ENCODE measurements around the gene HES7.
A peak's percentile ranks its signal among the peaks of the same experiment; 100 is the strongest.

Gene HES7

DNA sequence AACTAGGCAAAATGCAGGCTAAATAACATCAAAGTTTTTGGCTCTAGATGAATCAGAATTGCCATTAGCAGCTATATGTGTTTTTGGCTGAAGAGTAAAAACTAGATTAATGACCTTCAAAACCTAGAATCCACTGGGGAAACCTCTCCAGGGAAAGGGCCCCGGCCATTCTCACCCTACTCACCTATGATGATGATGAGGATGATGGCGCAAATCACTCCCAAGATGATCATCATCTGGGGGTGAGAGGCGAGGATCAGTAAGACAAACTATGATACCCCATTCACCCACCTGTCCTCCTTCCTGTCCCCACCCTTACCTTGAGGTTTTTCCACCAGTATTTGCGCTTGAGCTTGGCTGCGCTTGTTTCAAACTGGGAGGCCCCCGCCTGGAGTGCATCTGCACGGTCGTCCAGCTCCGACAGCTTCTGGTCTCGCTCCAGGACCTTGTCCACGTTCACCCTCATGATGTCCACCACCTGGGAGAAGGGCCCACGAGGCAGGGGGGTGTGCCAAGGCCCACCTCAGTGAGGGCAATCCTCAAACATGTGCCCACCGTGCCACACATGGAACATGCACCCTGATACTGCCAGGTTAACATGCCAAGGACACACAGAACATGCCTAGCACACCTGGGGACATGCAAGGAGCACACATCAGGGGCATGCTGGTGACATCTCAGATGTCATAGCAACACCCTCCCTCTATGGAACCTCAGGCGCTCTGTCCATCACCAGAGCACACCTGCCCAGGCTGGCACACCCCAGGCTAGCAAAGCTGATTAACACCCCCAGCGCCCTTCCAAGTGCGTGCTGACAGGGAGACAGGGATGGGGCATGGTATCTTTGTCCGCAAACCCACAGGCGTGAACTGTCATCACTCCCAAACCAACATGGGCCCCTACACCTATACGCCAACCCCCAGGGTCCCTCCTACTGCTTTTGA, 37.7 kb upstream of the HES7 start:
- 87% methylated on average over 18 of the region's 19 CpGs for WGBS
- H3K27ac ChIP-seq (ENCODE audit: low read depth, low read length): no peak overlapping the region
- H3K4me1 ChIP-seq (ENCODE audit: insufficient read depth, low read length): peaks cover 17% of the 10 kb centered on the region
- H3K36me3 ChIP-seq (ENCODE audit: insufficient read depth, low read length): peaks cover 19% of the 10 kb centered on the region
- no peaks in the 10 kb centered on the region for H3K9me3 ChIP-seq (ENCODE audit: insufficient read depth, low read depth, low read length)
- H3K27me3 ChIP-seq (ENCODE audit: insufficient read depth, low read length): no peaks in the 10 kb centered on the region
- H3K4me3 ChIP-seq (ENCODE audit: low read length): peak overlapping the region; percentile 93
- peak overlapping the region; percentile 83 for H3K9ac ChIP-seq (ENCODE audit: low read depth, low read length)

- H3K27me3 ChIP-seq (ENCODE audit: insufficient read depth, low read length): no peaks in the 10 kb centered on the region
- H3K36me3 ChIP-seq (ENCODE audit: insufficient read depth, low read length): peaks cover 19% of the 10 kb centered on the region
- no peak overlapping the region for H3K9ac ChIP-seq (ENCODE audit: low read depth, low read length)
- no peak overlapping the region for H3K4me3 ChIP-seq (ENCODE audit: low read length)
- 84% methylated on average over 5 of the region's 5 CpGs for WGBS
- H3K9me3 ChIP-seq (ENCODE audit: insufficient read depth, low read depth, low read length): no peaks in the 10 kb centered on the region
- peaks cover 18% of the 10 kb centered on the region for H3K4me1 ChIP-seq (ENCODE audit: insufficient read depth, low read length)
- no peak overlapping the region for H3K27ac ChIP-seq (ENCODE audit: low read depth, low read length)
Measured at GRCh38 chr17:8160741-8161221, 36.9 kb upstream of the HES7 start.

GRCh38 chr17:8160224-8160577, 36.3 kb upstream of the HES7 start:
- Histone ChIP-seq H3K36me3 (ENCODE audit: insufficient read depth, low read length) (peaks cover 19% of the 10 kb centered on the region), H3K4me3 (ENCODE audit: low read length) (no peak overlapping the region), H3K27ac (ENCODE audit: low read depth, low read length) (no peak overlapping the region), H3K9me3 (ENCODE audit: insufficient read depth, low read depth, low read length) (no peaks in the 10 kb centered on the region), H3K4me1 (ENCODE audit: insufficient read depth, low read length) (peaks cover 24% of the 10 kb centered on the region), H3K27me3 (ENCODE audit: insufficient read depth, low read length) (no peaks in the 10 kb centered on the region), H3K9ac (ENCODE audit: low read depth, low read length) (no peak overlapping the region)
- 77% methylated on average over 4 of the region's 4 CpGs for WGBS

DNA sequence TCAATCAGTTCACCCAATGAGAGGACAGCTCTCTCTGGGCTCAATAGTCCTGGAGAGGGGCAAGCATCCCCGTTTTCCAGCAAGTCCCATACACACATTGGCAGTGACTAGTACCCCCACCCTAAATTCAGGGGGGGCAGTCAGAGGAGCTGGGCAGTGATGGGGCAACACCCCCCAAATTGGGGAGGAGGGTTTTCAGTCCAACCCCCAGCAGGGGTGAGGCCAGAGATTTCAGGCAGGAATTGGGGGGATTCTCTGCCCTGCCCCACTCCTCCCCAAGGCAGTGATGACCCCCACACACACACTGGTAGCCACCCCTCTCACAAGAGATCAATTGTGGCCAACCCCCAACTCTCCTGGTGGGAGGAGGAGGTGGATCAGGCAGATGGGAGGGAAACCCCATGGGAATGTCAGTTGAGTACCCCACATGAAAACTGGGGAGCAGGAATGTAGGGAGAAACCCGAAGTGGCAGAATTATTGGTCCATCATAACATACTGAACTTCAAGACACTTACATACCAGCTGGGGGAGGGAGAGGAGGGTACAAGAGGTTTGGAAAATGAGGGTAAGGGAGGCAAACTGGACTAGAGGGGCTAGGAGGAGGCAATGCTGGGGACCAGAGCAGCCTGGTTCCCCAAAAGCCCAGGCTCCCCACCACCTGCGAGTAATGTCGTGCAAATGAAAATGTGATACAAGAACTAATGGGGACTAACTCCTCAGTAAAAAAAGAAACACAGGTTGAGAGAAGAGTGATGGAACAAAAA, 35.7 kb upstream of the HES7 start:
- Histone ChIP-seq H3K27me3 (ENCODE audit: insufficient read depth, low read length) (no peaks in the 10 kb centered on the region), H3K4me3 (ENCODE audit: low read length) (no peak overlapping the region), H3K9ac (ENCODE audit: low read depth, low read length) (no peak overlapping the region), H3K27ac (ENCODE audit: low read depth, low read length) (no peak overlapping the region), H3K9me3 (ENCODE audit: insufficient read depth, low read depth, low read length) (no peaks in the 10 kb centered on the region), H3K4me1 (ENCODE audit: insufficient read depth, low read length) (peaks cover 27% of the 10 kb centered on the region), H3K36me3 (ENCODE audit: insufficient read depth, low read length) (peaks cover 19% of the 10 kb centered on the region)
- WGBS: 81% methylated on average over 3 of the region's 4 CpGs

GRCh38 chr17:8159032-8159400, 35.1 kb upstream of the HES7 start:
- no peak overlapping the region for H3K4me3 ChIP-seq (ENCODE audit: low read length)
- H3K27ac ChIP-seq (ENCODE audit: low read depth, low read length): no peak overlapping the region
- H3K9me3 ChIP-seq (ENCODE audit: insufficient read depth, low read depth, low read length): no peaks in the 10 kb centered on the region
- peaks cover 19% of the 10 kb centered on the region for H3K36me3 ChIP-seq (ENCODE audit: insufficient read depth, low read length)
- H3K9ac ChIP-seq (ENCODE audit: low read depth, low read length): no peak overlapping the region
- WGBS: 75% methylated on average over 2 of the region's 3 CpGs
- H3K27me3 ChIP-seq (ENCODE audit: insufficient read depth, low read length): no peaks in the 10 kb centered on the region
- peaks cover 25% of the 10 kb centered on the region for H3K4me1 ChIP-seq (ENCODE audit: insufficient read depth, low read length)

- Histone ChIP-seq H3K4me1 (ENCODE audit: insufficient read depth, low read length) (peaks cover 26% of the 10 kb centered on the region; the same call in 1 of the 2 replicates), H3K4me3 (ENCODE audit: low read length) (no peak overlapping the region), H3K9me3 (ENCODE audit: insufficient read depth, low read depth, low read length) (no peaks in the 10 kb centered on the region), H3K36me3 (ENCODE audit: insufficient read depth, low read length) (peaks cover 19% of the 10 kb centered on the region), H3K27me3 (ENCODE audit: insufficient read depth, low read length) (no peaks in the 10 kb centered on the region), H3K9ac (ENCODE audit: low read depth, low read length) (no peak overlapping the region), H3K27ac (ENCODE audit: low read depth, low read length) (peak overlapping the region; percentile 5; the same call in 1 of the 2 replicates)
- WGBS: 65% methylated on average over 20 of the region's 20 CpGs
Measured at GRCh38 chr17:8158267-8159031, 34.5 kb upstream of the HES7 start.

- under 1% methylated on average over 59 of the region's 59 CpGs for WGBS
- Histone ChIP-seq H3K9me3 (ENCODE audit: insufficient read depth, low read depth, low read length) (no peaks in the 10 kb centered on the region), H3K9ac (ENCODE audit: low read depth, low read length) (peak overlapping the region; percentile 73), H3K36me3 (ENCODE audit: insufficient read depth, low read length) (peaks cover 16% of the 10 kb centered on the region), H3K27ac (ENCODE audit: low read depth, low read length) (peak overlapping the region; percentile 94), H3K4me3 (ENCODE audit: low read length) (peak overlapping the region; percentile 77), H3K4me1 (ENCODE audit: insufficient read depth, low read length) (peaks cover 29% of the 10 kb centered on the region; the same call in 1 of the 2 replicates), H3K27me3 (ENCODE audit: insufficient read depth, low read length) (no peaks in the 10 kb centered on the region)
Measured at GRCh38 chr17:8156246-8156992, 32.5 kb upstream of the HES7 start.

- H3K27ac ChIP-seq (ENCODE audit: low read depth, low read length): peak overlapping the region; percentile 57; the same call in 1 of the 2 replicates
- no peaks in the 10 kb centered on the region for H3K9me3 ChIP-seq (ENCODE audit: insufficient read depth, low read depth, low read length)
- peak overlapping the region; percentile 66 for H3K9ac ChIP-seq (ENCODE audit: low read depth, low read length)
- peaks cover 29% of the 10 kb centered on the region for H3K4me1 ChIP-seq (ENCODE audit: insufficient read depth, low read length)
- H3K36me3 ChIP-seq (ENCODE audit: insufficient read depth, low read length): peaks cover 12% of the 10 kb centered on the region
- 3% methylated on average over 11 of the region's 11 CpGs for WGBS
- H3K27me3 ChIP-seq (ENCODE audit: insufficient read depth, low read length): no peaks in the 10 kb centered on the region
- peak overlapping the region; percentile 77 for H3K4me3 ChIP-seq (ENCODE audit: low read length)
Measured at GRCh38 chr17:8155996-8156245, 32.0 kb upstream of the HES7 start.

DNA sequence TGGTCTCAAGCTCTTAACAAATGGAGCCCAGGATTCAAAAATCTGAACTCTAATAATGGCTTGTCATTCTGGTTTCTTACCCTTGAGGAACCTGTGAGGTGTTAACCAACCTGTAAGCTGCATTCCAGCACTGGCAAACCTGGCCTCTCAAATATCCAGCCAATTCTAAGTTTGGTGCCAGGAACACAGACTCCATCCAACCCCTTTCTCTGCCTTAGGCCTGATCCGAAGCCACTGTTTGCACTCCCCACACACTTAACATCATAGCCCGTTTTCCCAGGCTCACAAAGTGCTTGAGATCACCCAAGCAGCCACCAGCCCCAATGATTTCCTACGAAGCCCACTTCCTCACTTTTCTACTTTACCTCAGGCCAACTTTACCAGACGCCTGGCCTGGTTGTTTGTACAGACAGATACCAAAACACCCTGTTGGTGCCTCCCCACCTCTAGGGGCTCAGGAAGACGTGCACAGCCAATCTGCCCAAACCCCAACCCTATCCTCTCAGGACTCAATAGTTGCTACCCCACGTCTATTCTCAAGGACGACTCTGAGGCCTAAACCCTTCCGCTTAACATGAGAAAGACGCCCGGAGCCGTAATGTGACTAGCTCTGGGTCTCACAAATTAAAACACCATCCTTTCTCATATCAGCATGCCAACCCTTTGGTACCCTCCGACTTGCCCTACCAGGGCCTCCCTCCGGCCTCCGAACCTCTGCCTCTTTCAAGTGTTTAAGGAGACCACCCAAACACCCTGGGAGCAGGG, 31.5 kb upstream of the HES7 start:
- WGBS: 49% methylated on average over 14 of the region's 14 CpGs
- Histone ChIP-seq H3K36me3 (ENCODE audit: insufficient read depth, low read length) (peaks cover 8% of the 10 kb centered on the region), H3K27ac (ENCODE audit: low read depth, low read length) (peak overlapping the region; percentile 57; the same call in 1 of the 2 replicates)

DNA sequence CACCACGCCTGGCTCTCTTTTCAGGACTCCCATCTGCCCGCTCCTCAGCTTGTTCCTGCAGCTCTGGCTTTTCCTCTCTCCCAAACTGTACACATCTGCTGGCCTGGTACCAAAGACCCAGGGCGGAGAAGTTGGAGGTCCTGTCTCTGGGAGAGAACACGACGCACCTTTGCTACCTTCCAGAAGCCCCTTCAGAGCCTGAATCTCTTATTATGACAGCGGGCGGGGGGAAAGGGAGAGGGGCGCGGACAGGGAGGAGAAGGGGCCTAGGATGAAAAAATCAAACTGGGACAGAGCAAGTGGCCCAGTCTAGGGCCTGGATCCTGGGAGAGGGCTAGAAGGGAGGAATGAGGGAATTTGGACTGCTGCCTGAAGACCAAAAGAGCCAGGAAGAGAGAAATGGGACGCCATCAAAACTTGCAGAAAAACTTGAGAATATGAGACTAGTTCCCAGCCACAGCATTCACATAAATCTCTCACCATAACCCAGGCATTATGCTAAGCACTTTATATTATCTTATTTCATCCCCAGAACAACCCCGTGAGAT, 30.8 kb upstream of the HES7 start:
- Histone ChIP-seq H3K36me3 (ENCODE audit: insufficient read depth, low read length) (peaks cover 9% of the 10 kb centered on the region), H3K27ac (ENCODE audit: low read depth, low read length) (peak overlapping the region; percentile 91; the same call in 1 of the 2 replicates), H3K27me3 (ENCODE audit: insufficient read depth, low read length) (no peaks in the 10 kb centered on the region), H3K9me3 (ENCODE audit: insufficient read depth, low read depth, low read length) (no peaks in the 10 kb centered on the region), H3K4me1 (ENCODE audit: insufficient read depth, low read length) (peaks cover 31% of the 10 kb centered on the region), H3K4me3 (ENCODE audit: low read length) (peak overlapping the region; percentile 77), H3K9ac (ENCODE audit: low read depth, low read length) (no peak overlapping the region)
- WGBS: 52% methylated on average over 11 of the region's 11 CpGs

More for the DNA sequence above, 31.5 kb upstream of the HES7 start:
- Histone ChIP-seq H3K27me3 (ENCODE audit: insufficient read depth, low read length) (no peaks in the 10 kb centered on the region), H3K9me3 (ENCODE audit: insufficient read depth, low read depth, low read length) (no peaks in the 10 kb centered on the region), H3K4me1 (ENCODE audit: insufficient read depth, low read length) (peaks cover 31% of the 10 kb centered on the region), H3K4me3 (ENCODE audit: low read length) (peak overlapping the region; percentile 77), H3K9ac (ENCODE audit: low read depth, low read length) (peak overlapping the region; percentile 66)

All from HUES64 (cell line).